GM23338 (cell line): ENCODE results near the gene FGFBP1. TPM values are rescaled to one million over a fixed set of nuclear protein-coding genes. Genes with fewer than 3 reads are reported as not detected.

ENCODE experiments used
- ATAC-seq: fragments of 200-7000 bp; cut with Tn5 transposase; 3 replicates; pipeline ENCODE4 v1.9.1; 2020
- DNase-seq: peaks from one replicate; pipeline ENCODE4 v3.0.0-alpha.2; 2015; ENCODE audit warnings: low spot score
- H2AFZ ChIP-seq: fragments of 200-600 bp; sonication (generic); 2 replicates; pipeline ENCODE4 v1.8.0; 2016; ENCODE audit warnings: antibody characterized with exemption, mild to moderate bottlenecking, moderate library complexity
- H3F3A ChIP-seq: fragments of 200-600 bp; sonication (generic); replicated peaks from 2 replicates; pipeline ENCODE4 v1.8.0; 2017; ENCODE audit warnings: antibody characterized with exemption, mixed run types, low read depth
- H3K27ac ChIP-seq: fragments of 200-600 bp; sonication (generic); 2 replicates; pipeline ENCODE4 v1.6.1; 2016; ENCODE audit warnings: low read depth
- H3K27me3 ChIP-seq: fragments of 200-600 bp; sonication (generic); 2 replicates; pipeline ENCODE4 v1.8.0; 2016; ENCODE audit warnings: mild to moderate bottlenecking, mixed run types, moderate library complexity; ENCODE audit not compliant: insufficient read depth
- H3K36me3 ChIP-seq: fragments of 200-600 bp; sonication (generic); 2 replicates; pipeline ENCODE4 v1.8.0; 2016; ENCODE audit warnings: mild to moderate bottlenecking; ENCODE audit not compliant: insufficient read depth
- H3K4me1 ChIP-seq: fragments of 200-600 bp; sonication (generic); 2 replicates; pipeline ENCODE4 v1.8.0; 2016; ENCODE audit warnings: mild to moderate bottlenecking, moderate library complexity; ENCODE audit not compliant: insufficient read depth
- H3K4me2 ChIP-seq: fragments of 200-600 bp; sonication (generic); 2 replicates; pipeline ENCODE4 v1.7.1; 2017; ENCODE audit warnings: mixed run types
- H3K4me3 ChIP-seq: fragments of 200-600 bp; sonication (generic); 2 replicates; pipeline ENCODE4 v1.6.1; 2016; ENCODE audit warnings: mixed run types
- H3K79me2 ChIP-seq: fragments of 200-600 bp; sonication (generic); replicated peaks from 2 replicates; pipeline ENCODE4 v1.8.0; 2017; ENCODE audit warnings: mild to moderate bottlenecking; ENCODE audit not compliant: insufficient read depth
- H3K9me2 ChIP-seq: fragments of 200-600 bp; sonication (generic); 2 replicates; pipeline ENCODE4 v1.8.0; 2017; ENCODE audit not compliant: insufficient read depth
- H4K20me1 ChIP-seq: fragments of 200-600 bp; sonication (generic); replicated peaks from 2 replicates; pipeline ENCODE4 v1.8.0; 2017; ENCODE audit warnings: mild to moderate bottlenecking; ENCODE audit not compliant: insufficient read depth
- H3K27ac Mint-ChIP-seq: 2 replicates; pipeline ENCODE4 v1.8.0; 2020; ENCODE audit warnings: inconsistent platforms, mild to moderate bottlenecking, moderate library complexity, mixed read lengths
- H3K27me3 Mint-ChIP-seq: 3 replicates; pipeline ENCODE4 v1.8.0; 2022; ENCODE audit warnings: low read depth, mild to moderate bottlenecking, moderate library complexity, mixed read lengths, inconsistent platforms; ENCODE audit not compliant: insufficient read depth, poor library complexity
- H3K36me3 Mint-ChIP-seq: 3 replicates; pipeline ENCODE4 v1.8.0; 2021; ENCODE audit warnings: low read depth, mild to moderate bottlenecking, inconsistent platforms, moderate library complexity, mixed read lengths
- H3K4me1 Mint-ChIP-seq: 3 replicates; pipeline ENCODE4 v1.8.0; 2020; ENCODE audit warnings: mild to moderate bottlenecking, inconsistent platforms, mixed read lengths
- H3K4me3 Mint-ChIP-seq: 3 replicates; pipeline ENCODE4 v1.8.0; 2021; ENCODE audit warnings: moderate library complexity, mild to moderate bottlenecking, inconsistent platforms, mixed read lengths
- H3K9me3 Mint-ChIP-seq: 3 replicates; pipeline ENCODE4 v1.8.0; 2020; ENCODE audit warnings: moderate library complexity, mild to moderate bottlenecking, inconsistent platforms, mixed read lengths
- EZH2 ChIP-seq: fragments of 200-600 bp; sonication (generic); IDR thresholded peaks from one replicate; pipeline ENCODE4 v1.8.0; 2017; ENCODE audit warnings: antibody characterized with exemption, mild to moderate bottlenecking, low read depth; ENCODE audit not compliant: unreplicated experiment
- STAT1 ChIP-seq: IDR thresholded peaks from one replicate; pipeline ENCODE4 v1.6.1; 2016; ENCODE audit warnings: antibody characterized with exemption; ENCODE audit not compliant: unreplicated experiment
- ZNF331 ChIP-seq: fragments of 250-450 bp; sonication (Bioruptor Pico); IDR thresholded peaks from 2 replicates; pipeline ENCODE4 v1.5.0; 2020; ENCODE audit warnings: low read depth, mild to moderate bottlenecking, moderate library complexity
- polyA plus RNA-seq: library from polyadenylated mRNA; unstranded; fragments of >200 nt; fragmentation: Nextera tagmentation; extraction: Ambion mirVana; gene quantifications from 2 replicates; pipeline ENCODE4 v1.2.1, GENCODE V29; 2016
- total RNA-seq: library from RNA; depleted of rRNA; stranded (reverse); fragments of >200 nt; shearing (Covaris generic); gene quantifications from 2 replicates; pipeline ENCODE4 v1.2.3, GENCODE V29; 2014
- TF ChIP-seq, protein P1 (sequence below), 2 experiments: fragments of 200-600 bp in 1 of 2; sonication (generic) in 1 of 2; conservative IDR thresholded peaks; 2 replicates each; pipeline versions ENCODE4 v1.5.1 to v1.6.1; 2016 to 2017; ENCODE audit warnings: antibody characterized with exemption in 2 of 2, low read depth in 2 of 2, mild to moderate bottlenecking in 2 of 2, moderate library complexity in 1 of 2
- TF ChIP-seq, protein P2 (sequence below): fragments of 250-450 bp; sonication (Bioruptor Pico); IDR thresholded peaks from 2 replicates; pipeline ENCODE4 v1.5.0; 2020; ENCODE audit warnings: mild to moderate bottlenecking, moderate library complexity

Gene FGFBP1
- total and polyA plus RNA-seq, 2 experiments from 2014 or later, result 0.15 TPM; not detected in 1

DNA sequence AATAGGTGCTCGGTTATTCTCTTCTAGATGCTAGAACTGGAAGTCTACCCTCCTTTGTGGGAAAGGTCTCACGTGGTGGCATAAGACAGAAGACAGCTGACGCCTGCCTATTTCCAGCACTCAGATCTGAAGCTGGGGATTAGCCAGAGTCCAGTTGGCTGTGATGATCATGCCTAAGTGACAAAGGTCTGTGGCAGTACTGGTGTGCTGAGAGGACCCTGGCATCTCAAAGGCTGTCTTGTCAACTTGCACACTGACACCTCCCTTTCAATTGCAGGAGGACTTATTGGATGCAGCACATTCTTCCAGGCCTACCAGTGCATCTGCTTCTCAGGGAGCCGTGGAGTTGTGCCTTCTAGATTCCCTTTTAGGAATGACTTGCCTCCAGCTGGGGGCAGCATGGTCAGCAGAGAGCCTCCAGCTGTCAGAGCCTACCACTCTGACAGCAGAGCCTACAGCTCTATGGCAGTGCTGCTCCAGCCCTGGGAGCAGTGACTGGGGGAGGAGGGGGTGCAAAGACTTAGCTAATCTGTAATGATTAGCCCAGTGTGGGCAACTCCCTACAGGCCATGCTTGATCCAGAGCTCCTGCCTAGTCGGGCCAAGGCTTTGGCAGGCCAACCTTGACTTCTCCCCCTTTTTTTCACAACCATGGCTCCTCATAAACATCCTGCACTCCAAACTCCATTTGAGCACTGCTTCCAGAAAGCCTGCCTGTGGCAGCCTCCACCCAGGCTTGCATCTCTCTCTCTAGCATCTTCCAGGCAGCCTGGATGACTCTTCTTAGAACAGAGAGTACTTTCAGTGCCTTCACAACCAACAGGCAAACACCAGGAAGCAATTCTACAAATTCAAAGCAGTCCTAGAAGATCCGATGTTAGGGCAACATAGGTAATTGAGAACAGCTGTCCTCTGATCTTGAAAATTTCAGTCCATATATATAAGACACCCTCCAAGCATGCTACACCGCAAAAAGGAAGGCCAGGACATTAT is 38.2 kb upstream of the FGFBP1 start:
- Histone ChIP-seq H3K9me2 (no peaks in the 10 kb centered on the region), H4K20me1 (no peaks in the 10 kb centered on the region; the same call in 1 of the 2 replicates), H3K27me3 (no peaks in the 10 kb centered on the region), H3K4me3 (no peak overlapping the region), H3K4me2 (no peak overlapping the region), H3K36me3 (peaks cover 6% of the 10 kb centered on the region), H2AFZ (no peak overlapping the region), H3K4me1 (no peaks in the 10 kb centered on the region), H3K27ac (no peak overlapping the region), H3K79me2 (no peaks in the 10 kb centered on the region), H3F3A (no peaks in the 10 kb centered on the region)
- peaks cover 7% of the 10 kb centered on the region for H3K27me3 Mint-ChIP-seq
- H3K36me3 Mint-ChIP-seq, result peaks cover 47% of the 10 kb centered on the region
- ATAC-seq (peak; percentile 86), DNase-seq (peak; percentile 36)
- no peak overlapping the region for H3K4me3 Mint-ChIP-seq
- H3K9me3 Mint-ChIP-seq, result no peaks in the 10 kb centered on the region
- TF ChIP-seq, protein P1, sequence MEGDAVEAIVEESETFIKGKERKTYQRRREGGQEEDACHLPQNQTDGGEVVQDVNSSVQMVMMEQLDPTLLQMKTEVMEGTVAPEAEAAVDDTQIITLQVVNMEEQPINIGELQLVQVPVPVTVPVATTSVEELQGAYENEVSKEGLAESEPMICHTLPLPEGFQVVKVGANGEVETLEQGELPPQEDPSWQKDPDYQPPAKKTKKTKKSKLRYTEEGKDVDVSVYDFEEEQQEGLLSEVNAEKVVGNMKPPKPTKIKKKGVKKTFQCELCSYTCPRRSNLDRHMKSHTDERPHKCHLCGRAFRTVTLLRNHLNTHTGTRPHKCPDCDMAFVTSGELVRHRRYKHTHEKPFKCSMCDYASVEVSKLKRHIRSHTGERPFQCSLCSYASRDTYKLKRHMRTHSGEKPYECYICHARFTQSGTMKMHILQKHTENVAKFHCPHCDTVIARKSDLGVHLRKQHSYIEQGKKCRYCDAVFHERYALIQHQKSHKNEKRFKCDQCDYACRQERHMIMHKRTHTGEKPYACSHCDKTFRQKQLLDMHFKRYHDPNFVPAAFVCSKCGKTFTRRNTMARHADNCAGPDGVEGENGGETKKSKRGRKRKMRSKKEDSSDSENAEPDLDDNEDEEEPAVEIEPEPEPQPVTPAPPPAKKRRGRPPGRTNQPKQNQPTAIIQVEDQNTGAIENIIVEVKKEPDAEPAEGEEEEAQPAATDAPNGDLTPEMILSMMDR (conservative IDR thresholded peaks at IDR 0.05; ENCODE audit: low read depth in 2 of 2), result peak in 1 of 2 experiments; percentile 53; a peak in 2 of 4 replicates
- TF ChIP-seq EZH2, result no peak
- H3K27ac Mint-ChIP-seq, result no peak overlapping the region
- H3K4me1 Mint-ChIP-seq, result peaks cover 8% of the 10 kb centered on the region; the same call in 2 of the 3 replicates

DNA sequence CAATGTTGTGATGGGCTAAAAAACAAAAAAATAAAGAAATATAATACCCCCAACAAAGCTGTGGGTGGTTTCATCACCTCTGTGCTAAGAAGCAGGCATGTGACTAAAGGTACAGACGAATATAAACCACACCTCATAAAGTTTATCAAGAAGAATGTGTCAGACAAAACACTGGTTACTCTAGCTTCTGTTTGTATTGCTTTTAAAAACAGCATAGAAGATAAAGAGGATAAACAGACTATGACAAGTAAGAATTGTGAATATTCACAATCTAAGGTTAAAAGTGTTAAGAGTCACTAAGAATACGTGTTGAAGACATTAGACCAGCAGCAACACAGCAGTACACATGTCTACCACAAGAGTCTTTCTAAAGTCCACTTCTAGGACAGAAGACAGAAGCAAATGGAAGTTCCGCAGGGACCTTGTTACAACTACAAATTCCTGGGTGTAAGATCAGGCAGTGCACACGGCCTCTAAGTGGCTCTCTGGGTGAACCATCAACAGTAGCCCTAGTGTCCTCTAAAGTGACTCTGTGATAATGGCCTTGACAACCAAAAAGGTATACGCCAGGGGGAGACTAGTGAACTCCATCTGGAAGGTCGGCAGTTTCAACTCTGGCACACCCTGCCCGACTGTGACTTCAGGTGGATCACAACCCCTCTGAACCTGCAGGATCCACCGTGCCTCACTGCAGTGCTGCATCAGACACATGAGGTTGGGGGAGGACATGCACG is 32.7 kb upstream of the FGFBP1 start:
- Mint-ChIP-seq H3K36me3 (peaks cover 47% of the 10 kb centered on the region), H3K4me3 (no peak overlapping the region), H3K27ac (no peak overlapping the region; the same call in 1 of the 2 replicates), H3K4me1 (no peaks in the 10 kb centered on the region; the same call in 2 of the 3 replicates), H3K27me3 (peaks cover 2% of the 10 kb centered on the region), H3K9me3 (peaks cover 9% of the 10 kb centered on the region; the same call in 2 of the 3 replicates)
- Histone ChIP-seq H4K20me1 (no peaks in the 10 kb centered on the region; the same call in 1 of the 2 replicates), H3K9me2 (no peaks in the 10 kb centered on the region), H3K4me2 (no peak overlapping the region), H3K36me3 (peaks cover 5% of the 10 kb centered on the region; the same call in 1 of the 2 replicates), H3K4me3 (no peak overlapping the region), H3K4me1 (no peaks in the 10 kb centered on the region), H3F3A (no peaks in the 10 kb centered on the region), H3K27me3 (no peaks in the 10 kb centered on the region), H3K27ac (no peak overlapping the region), H2AFZ (no peak overlapping the region), H3K79me2 (no peaks in the 10 kb centered on the region)
- ATAC-seq (no peak), DNase-seq (no peak)
- TF ChIP-seq, protein P2, sequence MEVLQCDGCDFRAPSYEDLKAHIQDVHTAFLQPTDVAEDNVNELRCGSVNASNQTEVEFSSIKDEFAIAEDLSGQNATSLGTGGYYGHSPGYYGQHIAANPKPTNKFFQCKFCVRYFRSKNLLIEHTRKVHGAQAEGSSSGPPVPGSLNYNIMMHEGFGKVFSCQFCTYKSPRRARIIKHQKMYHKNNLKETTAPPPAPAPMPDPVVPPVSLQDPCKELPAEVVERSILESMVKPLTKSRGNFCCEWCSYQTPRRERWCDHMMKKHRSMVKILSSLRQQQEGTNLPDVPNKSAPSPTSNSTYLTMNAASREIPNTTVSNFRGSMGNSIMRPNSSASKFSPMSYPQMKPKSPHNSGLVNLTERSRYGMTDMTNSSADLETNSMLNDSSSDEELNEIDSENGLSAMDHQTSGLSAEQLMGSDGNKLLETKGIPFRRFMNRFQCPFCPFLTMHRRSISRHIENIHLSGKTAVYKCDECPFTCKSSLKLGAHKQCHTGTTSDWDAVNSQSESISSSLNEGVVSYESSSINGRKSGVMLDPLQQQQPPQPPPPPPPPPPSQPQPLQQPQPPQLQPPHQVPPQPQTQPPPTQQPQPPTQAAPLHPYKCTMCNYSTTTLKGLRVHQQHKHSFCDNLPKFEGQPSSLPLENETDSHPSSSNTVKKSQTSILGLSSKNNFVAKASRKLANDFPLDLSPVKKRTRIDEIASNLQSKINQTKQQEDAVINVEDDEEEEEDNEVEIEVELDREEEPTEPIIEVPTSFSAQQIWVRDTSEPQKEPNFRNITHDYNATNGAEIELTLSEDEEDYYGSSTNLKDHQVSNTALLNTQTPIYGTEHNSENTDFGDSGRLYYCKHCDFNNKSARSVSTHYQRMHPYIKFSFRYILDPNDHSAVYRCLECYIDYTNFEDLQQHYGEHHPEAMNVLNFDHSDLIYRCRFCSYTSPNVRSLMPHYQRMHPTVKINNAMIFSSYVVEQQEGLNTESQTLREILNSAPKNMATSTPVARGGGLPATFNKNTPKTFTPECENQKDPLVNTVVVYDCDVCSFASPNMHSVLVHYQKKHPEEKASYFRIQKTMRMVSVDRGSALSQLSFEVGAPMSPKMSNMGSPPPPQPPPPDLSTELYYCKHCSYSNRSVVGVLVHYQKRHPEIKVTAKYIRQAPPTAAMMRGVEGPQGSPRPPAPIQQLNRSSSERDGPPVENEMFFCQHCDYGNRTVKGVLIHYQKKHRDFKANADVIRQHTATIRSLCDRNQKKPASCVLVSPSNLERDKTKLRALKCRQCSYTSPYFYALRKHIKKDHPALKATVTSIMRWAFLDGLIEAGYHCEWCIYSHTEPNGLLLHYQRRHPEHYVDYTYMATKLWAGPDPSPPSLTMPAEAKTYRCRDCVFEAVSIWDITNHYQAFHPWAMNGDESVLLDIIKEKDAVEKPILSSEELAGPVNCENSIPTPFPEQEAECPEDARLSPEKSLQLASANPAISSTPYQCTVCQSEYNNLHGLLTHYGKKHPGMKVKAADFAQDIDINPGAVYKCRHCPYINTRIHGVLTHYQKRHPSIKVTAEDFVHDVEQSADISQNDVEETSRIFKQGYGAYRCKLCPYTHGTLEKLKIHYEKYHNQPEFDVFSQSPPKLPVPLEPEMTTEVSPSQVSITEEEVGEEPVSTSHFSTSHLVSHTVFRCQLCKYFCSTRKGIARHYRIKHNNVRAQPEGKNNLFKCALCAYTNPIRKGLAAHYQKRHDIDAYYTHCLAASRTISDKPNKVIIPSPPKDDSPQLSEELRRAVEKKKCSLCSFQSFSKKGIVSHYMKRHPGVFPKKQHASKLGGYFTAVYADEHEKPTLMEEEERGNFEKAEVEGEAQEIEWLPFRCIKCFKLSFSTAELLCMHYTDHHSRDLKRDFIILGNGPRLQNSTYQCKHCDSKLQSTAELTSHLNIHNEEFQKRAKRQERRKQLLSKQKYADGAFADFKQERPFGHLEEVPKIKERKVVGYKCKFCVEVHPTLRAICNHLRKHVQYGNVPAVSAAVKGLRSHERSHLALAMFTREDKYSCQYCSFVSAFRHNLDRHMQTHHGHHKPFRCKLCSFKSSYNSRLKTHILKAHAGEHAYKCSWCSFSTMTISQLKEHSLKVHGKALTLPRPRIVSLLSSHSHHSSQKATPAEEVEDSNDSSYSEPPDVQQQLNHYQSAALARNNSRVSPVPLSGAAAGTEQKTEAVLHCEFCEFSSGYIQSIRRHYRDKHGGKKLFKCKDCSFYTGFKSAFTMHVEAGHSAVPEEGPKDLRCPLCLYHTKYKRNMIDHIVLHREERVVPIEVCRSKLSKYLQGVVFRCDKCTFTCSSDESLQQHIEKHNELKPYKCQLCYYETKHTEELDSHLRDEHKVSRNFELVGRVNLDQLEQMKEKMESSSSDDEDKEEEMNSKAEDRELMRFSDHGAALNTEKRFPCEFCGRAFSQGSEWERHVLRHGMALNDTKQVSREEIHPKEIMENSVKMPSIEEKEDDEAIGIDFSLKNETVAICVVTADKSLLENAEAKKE, result no peak
- no peak for TF ChIP-seq ZNF331 (CRISPR knock-in tag)
- no peak for TF ChIP-seq STAT1
- TF ChIP-seq, protein P1 (conservative IDR thresholded peaks at IDR 0.05; ENCODE audit: low read depth in 2 of 2), result no peak
